Caco-2 (cell line): ENCODE results near the gene ARHGAP19. TPM values are rescaled to one million over a fixed set of nuclear protein-coding genes. Genes with fewer than 3 reads are reported as not detected.

ENCODE experiments used
- BruUV-seq: library from RNA; stranded (reverse); fragments of 400-500 nt; replicated peaks from 2 replicates; lab custom pipeline; 2021; lab: Mats Ljungman, UMichigan
- CTCF ChIA-PET: fragments of 300-600 bp; sonication (Branson Sonifier 250); formaldehyde crosslinking; loops from one replicate; lab custom pipeline; 2022; ENCODE audit warnings: antibody characterized with exemption; lab: Charles Lee
- POLR2A ChIA-PET: fragments of 300-600 bp; sonication (Branson Sonifier 250); formaldehyde crosslinking; loops from one replicate; lab custom pipeline; 2022; ENCODE audit warnings: antibody characterized with exemption; lab: Charles Lee
- DNase-seq, 2 experiments: peaks; one replicate each; pipeline versions ENCODE4 v3.0.0 to v3.0.0-alpha.2; 2020 to 2022
- H3K27me3 ChIP-seq: replicated peaks from 2 replicates; pipeline ENCODE4 v1.6.0; 2011; ENCODE audit warnings: low read length; ENCODE audit not compliant: control insufficient read depth, insufficient read depth
- H3K36me3 ChIP-seq: 2 replicates; pipeline ENCODE4 v1.5.1; 2011; ENCODE audit warnings: low read length; ENCODE audit not compliant: control insufficient read depth, insufficient read depth
- H3K4me1 ChIP-seq: fragments of 250-450 bp; sonication (Bioruptor Pico); 2 replicates; pipeline ENCODE4 v1.5.1; 2020; ENCODE audit warnings: mild to moderate bottlenecking
- H3K4me3 ChIP-seq: 2 replicates; pipeline ENCODE4 v1.5.1; 2011; ENCODE audit warnings: low read depth, mild to moderate bottlenecking, control low read depth, low read length
- H3K9me3 ChIP-seq: fragments of 250-450 bp; sonication (Bioruptor Pico); 2 replicates; pipeline ENCODE4 v1.5.1; 2020; ENCODE audit warnings: mild to moderate bottlenecking, moderate library complexity
- H3K27ac Mint-ChIP-seq: one replicate; pipeline ENCODE4 v1.8.0; 2022; ENCODE audit warnings: mixed read lengths; ENCODE audit not compliant: unreplicated experiment
- H3K27me3 Mint-ChIP-seq: one replicate; pipeline ENCODE4 v1.8.0; 2022; ENCODE audit warnings: mixed read lengths; ENCODE audit not compliant: insufficient read depth, unreplicated experiment
- H3K36me3 Mint-ChIP-seq: one replicate; pipeline ENCODE4 v1.8.0; 2022; ENCODE audit warnings: mild to moderate bottlenecking, mixed read lengths; ENCODE audit not compliant: insufficient read depth, unreplicated experiment
- H3K4me1 Mint-ChIP-seq: one replicate; pipeline ENCODE4 v1.8.0; 2022; ENCODE audit warnings: low read depth, mixed read lengths; ENCODE audit not compliant: unreplicated experiment
- H3K4me3 Mint-ChIP-seq: one replicate; pipeline ENCODE4 v1.8.0; 2022; ENCODE audit warnings: mild to moderate bottlenecking, moderate library complexity, mixed read lengths; ENCODE audit not compliant: unreplicated experiment
- H3K9me3 Mint-ChIP-seq: one replicate; pipeline ENCODE4 v1.8.0; 2022; ENCODE audit warnings: mixed read lengths; ENCODE audit not compliant: unreplicated experiment
- CTCF ChIP-seq, 2 experiments: fragments of 200-600 bp in 1 of 2; IDR thresholded peaks; 1 replicate in 1 of 2; 2 replicates in 1 of 2; pipeline versions ENCODE4 v1.5.1 to v1.8.0; 2011 to 2022; ENCODE audit warnings: antibody characterized with exemption in 1 of 2, control low read depth in 1 of 2, inconsistent platforms in 1 of 2, low read depth in 1 of 2, low read length in 1 of 2, mild to moderate bottlenecking in 1 of 2, moderate library complexity in 1 of 2; ENCODE audit not compliant: insufficient read depth in 1 of 2, severe bottlenecking in 1 of 2, unreplicated experiment in 1 of 2
- intact Hi-C: fragments of 100-400 bp; cut with micrococcal nuclease; formaldehyde crosslinking; loops from one replicate; pipeline ENCODE4 v1.10.0; 2022; ENCODE audit not compliant: unreplicated experiment
- total RNA-seq: library from RNA; stranded (reverse); gene quantifications from 2 replicates; pipeline ENCODE4 v1.2.3, GENCODE V29; 2022

Gene ARHGAP19
- total RNA-seq, 1 experiment from 2014 or later, result 13.9 TPM

- Mint-ChIP-seq H3K27ac (no peak overlapping the region), H3K27me3 (no peaks in the 10 kb centered on the region), H3K4me1 (no peaks in the 10 kb centered on the region), H3K4me3 (no peak overlapping the region), H3K9me3 (no peaks in the 10 kb centered on the region), H3K36me3 (no peaks in the 10 kb centered on the region)
- ChIA-PET CTCF (no interaction called here), POLR2A (no interaction called here)
- intact Hi-C loops, result no loop called here
- no peak for DNase-seq
- TF ChIP-seq CTCF (IDR thresholded peaks at IDR 0.05; ENCODE audit: insufficient read depth in 1 of 2, low read depth in 1 of 2, low read length in 1 of 2, severe bottlenecking in 1 of 2, unreplicated experiment in 1 of 2), result no peak
- BruUV-seq, result no TSS peak
- Histone ChIP-seq H3K27me3 (no peaks in the 10 kb centered on the region), H3K36me3 (no peaks in the 10 kb centered on the region), H3K4me3 (no peak overlapping the region), H3K4me1 (no peaks in the 10 kb centered on the region), H3K9me3 (no peaks in the 10 kb centered on the region)
Observed at GRCh38 chr10:97311111-97311626, 18.7 kb upstream of the ARHGAP19 start.

GRCh38 chr10:97307866-97308780 lies 15.7 kb upstream of the ARHGAP19 start:
- Histone ChIP-seq H3K27me3 (no peaks in the 10 kb centered on the region; the same call in 1 of the 2 replicates), H3K36me3 (no peaks in the 10 kb centered on the region), H3K9me3 (no peaks in the 10 kb centered on the region), H3K4me3 (no peak overlapping the region), H3K4me1 (no peaks in the 10 kb centered on the region)
- no peak overlapping the region for H3K27ac Mint-ChIP-seq
- H3K4me1 Mint-ChIP-seq, result no peaks in the 10 kb centered on the region
- no peak overlapping the region for H3K4me3 Mint-ChIP-seq
- POLR2A ChIA-PET, result no interaction called here
- H3K9me3 Mint-ChIP-seq, result no peaks in the 10 kb centered on the region
- intact Hi-C loops, result no loop called here
- BruUV-seq, result no TSS peak
- TF ChIP-seq CTCF (IDR thresholded peaks at IDR 0.05; ENCODE audit: insufficient read depth in 1 of 2, low read depth in 1 of 2, low read length in 1 of 2, severe bottlenecking in 1 of 2, unreplicated experiment in 1 of 2), result no peak
- H3K36me3 Mint-ChIP-seq, result no peaks in the 10 kb centered on the region
- no peaks in the 10 kb centered on the region for H3K27me3 Mint-ChIP-seq
- CTCF ChIA-PET, result interaction anchor here (0.6 kb wide), 1 partner anchor 97 kb away, joined by 4 read pairs; no protein-coding TSS in a partner anchor
- no peak for DNase-seq

- POLR2A ChIA-PET, result no interaction called here
- Histone ChIP-seq H3K27me3 (no peaks in the 10 kb centered on the region; the same call in 1 of the 2 replicates), H3K4me1 (no peaks in the 10 kb centered on the region), H3K36me3 (no peaks in the 10 kb centered on the region), H3K9me3 (no peaks in the 10 kb centered on the region), H3K4me3 (no peak overlapping the region)
- Mint-ChIP-seq H3K4me1 (no peaks in the 10 kb centered on the region), H3K36me3 (no peaks in the 10 kb centered on the region), H3K27ac (no peak overlapping the region), H3K27me3 (no peaks in the 10 kb centered on the region), H3K9me3 (no peaks in the 10 kb centered on the region), H3K4me3 (no peak overlapping the region)
- no peak for TF ChIP-seq CTCF (IDR thresholded peaks at IDR 0.05; ENCODE audit: insufficient read depth in 1 of 2, low read depth in 1 of 2, low read length in 1 of 2, severe bottlenecking in 1 of 2, unreplicated experiment in 1 of 2)
- DNase-seq, result no peak
- intact Hi-C loops, result no loop called here
- CTCF ChIA-PET, result interaction anchor here (0.6 kb wide), 1 partner anchor 98 kb away, joined by 4 read pairs; no protein-coding TSS in a partner anchor
- no TSS peak for BruUV-seq
Observed at GRCh38 chr10:97307441-97307840, 15.0 kb upstream of the ARHGAP19 start.
